MCF 10A (cell line): ENCODE measurements around the gene COPS2. TPM values are rescaled to one million over a fixed set of nuclear protein-coding genes. Genes with fewer than 3 reads are reported as not detected.

ENCODE experiments used
- BruUV-seq: library from RNA; stranded (reverse); fragments of 400-500 nt; replicated peaks from 2 replicates; lab custom pipeline; 2021; lab: Mats Ljungman, UMichigan
- CTCF ChIA-PET: fragments of 300-600 bp; sonication (Branson Sonifier 250); formaldehyde crosslinking; extraction: SDS; loops from one replicate; lab custom pipeline; 2021; ENCODE audit warnings: antibody characterized with exemption, inconsistent platforms; lab: Yijun Ruan, JAX
- POLR2A ChIA-PET: fragments of 300-600, 350-650 bp; sonication (Branson Sonifier 250); formaldehyde crosslinking; extraction: SDS; loops from one replicate; lab custom pipeline; 2020; ENCODE audit warnings: antibody characterized with exemption, inconsistent platforms; lab: Yijun Ruan, JAX
- DNase-seq: peaks from one replicate; pipeline ENCODE4 v3.0.0-alpha.2; 2018; ENCODE audit not compliant: unreplicated experiment
- H3K27ac Mint-ChIP-seq: one replicate; pipeline ENCODE4 v1.8.0; 2022; ENCODE audit warnings: mild to moderate bottlenecking, low read depth, mixed read lengths; ENCODE audit not compliant: unreplicated experiment
- H3K27me3 Mint-ChIP-seq: one replicate; pipeline ENCODE4 v1.8.0; 2022; ENCODE audit warnings: mixed read lengths; ENCODE audit not compliant: insufficient read depth, unreplicated experiment
- H3K36me3 Mint-ChIP-seq: one replicate; pipeline ENCODE4 v1.8.0; 2022; ENCODE audit warnings: mild to moderate bottlenecking, moderate library complexity, mixed read lengths; ENCODE audit not compliant: insufficient read depth, unreplicated experiment
- H3K4me1 Mint-ChIP-seq: one replicate; pipeline ENCODE4 v1.8.0; 2022; ENCODE audit warnings: mixed read lengths; ENCODE audit not compliant: insufficient read depth, unreplicated experiment
- H3K4me3 Mint-ChIP-seq: one replicate; pipeline ENCODE4 v1.8.0; 2022; ENCODE audit warnings: mild to moderate bottlenecking, moderate library complexity, mixed read lengths; ENCODE audit not compliant: unreplicated experiment
- H3K9me3 Mint-ChIP-seq: one replicate; pipeline ENCODE4 v1.8.0; 2022; ENCODE audit warnings: mixed read lengths; ENCODE audit not compliant: unreplicated experiment
- intact Hi-C: fragments of 100-400 bp; cut with micrococcal nuclease; formaldehyde crosslinking; loops from 2 replicates; pipeline ENCODE4 v1.14.1; 2022
- total RNA-seq: library from RNA; stranded (reverse); gene quantifications from 2 replicates; pipeline ENCODE4 v1.2.3, GENCODE V29; 2022
- TF ChIP-seq, protein P1 (sequence below): fragments of 200-600 bp; IDR thresholded peaks from one replicate; pipeline ENCODE4 v1.8.0; 2022; ENCODE audit warnings: antibody characterized with exemption, mild to moderate bottlenecking; ENCODE audit not compliant: unreplicated experiment

Gene COPS2
- total RNA-seq, 1 experiment from 2014 or later: 123 TPM

DNA sequence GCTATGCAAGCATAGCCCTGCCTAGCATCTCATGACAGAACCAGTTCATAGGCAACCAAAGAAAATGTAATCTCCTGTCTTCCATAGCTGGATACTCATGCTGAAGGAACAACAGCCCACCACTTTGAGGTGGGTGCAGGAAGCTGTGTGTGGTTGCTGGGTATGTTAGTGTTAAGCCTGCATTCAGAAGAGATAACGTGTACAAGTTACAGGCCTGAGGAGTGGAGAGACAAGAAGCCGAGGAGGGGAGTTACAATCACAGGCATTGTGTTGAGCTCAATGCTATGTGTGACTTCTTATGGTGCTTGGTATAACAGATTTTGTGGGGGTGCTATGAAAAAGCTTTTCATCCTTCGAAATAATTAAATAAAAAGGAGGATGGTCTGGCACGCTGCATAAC lies 66.4 kb downstream of the COPS2 start:
- H3K4me1 Mint-ChIP-seq: no peaks in the 10 kb centered on the region
- no peaks in the 10 kb centered on the region for H3K27me3 Mint-ChIP-seq
- no TSS peak for BruUV-seq
- intact Hi-C loops: no loop called here
- H3K36me3 Mint-ChIP-seq: no peaks in the 10 kb centered on the region
- DNase-seq: no peak
- TF ChIP-seq, protein P1, sequence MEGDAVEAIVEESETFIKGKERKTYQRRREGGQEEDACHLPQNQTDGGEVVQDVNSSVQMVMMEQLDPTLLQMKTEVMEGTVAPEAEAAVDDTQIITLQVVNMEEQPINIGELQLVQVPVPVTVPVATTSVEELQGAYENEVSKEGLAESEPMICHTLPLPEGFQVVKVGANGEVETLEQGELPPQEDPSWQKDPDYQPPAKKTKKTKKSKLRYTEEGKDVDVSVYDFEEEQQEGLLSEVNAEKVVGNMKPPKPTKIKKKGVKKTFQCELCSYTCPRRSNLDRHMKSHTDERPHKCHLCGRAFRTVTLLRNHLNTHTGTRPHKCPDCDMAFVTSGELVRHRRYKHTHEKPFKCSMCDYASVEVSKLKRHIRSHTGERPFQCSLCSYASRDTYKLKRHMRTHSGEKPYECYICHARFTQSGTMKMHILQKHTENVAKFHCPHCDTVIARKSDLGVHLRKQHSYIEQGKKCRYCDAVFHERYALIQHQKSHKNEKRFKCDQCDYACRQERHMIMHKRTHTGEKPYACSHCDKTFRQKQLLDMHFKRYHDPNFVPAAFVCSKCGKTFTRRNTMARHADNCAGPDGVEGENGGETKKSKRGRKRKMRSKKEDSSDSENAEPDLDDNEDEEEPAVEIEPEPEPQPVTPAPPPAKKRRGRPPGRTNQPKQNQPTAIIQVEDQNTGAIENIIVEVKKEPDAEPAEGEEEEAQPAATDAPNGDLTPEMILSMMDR: no peak
- CTCF ChIA-PET: interaction anchor here (1.1 kb wide), 1 partner anchor 12 kb away, joined by 3 read pairs; no protein-coding TSS in a partner anchor
- no peak overlapping the region for H3K4me3 Mint-ChIP-seq
- no peaks in the 10 kb centered on the region for H3K9me3 Mint-ChIP-seq
- POLR2A ChIA-PET: no interaction called here
- no peak overlapping the region for H3K27ac Mint-ChIP-seq

GRCh38 chr15:49085696-49086459 lies 69.5 kb downstream of the COPS2 start:
- Mint-ChIP-seq H3K36me3 (no peaks in the 10 kb centered on the region), H3K4me1 (no peaks in the 10 kb centered on the region), H3K9me3 (no peaks in the 10 kb centered on the region), H3K4me3 (no peak overlapping the region), H3K27me3 (no peaks in the 10 kb centered on the region), H3K27ac (no peak overlapping the region)
- ChIA-PET POLR2A (no interaction called here), CTCF (no interaction called here)
- intact Hi-C loops: no loop called here
- BruUV-seq: no TSS peak
- TF ChIP-seq, protein P1: no peak
- no peak for DNase-seq

DNA sequence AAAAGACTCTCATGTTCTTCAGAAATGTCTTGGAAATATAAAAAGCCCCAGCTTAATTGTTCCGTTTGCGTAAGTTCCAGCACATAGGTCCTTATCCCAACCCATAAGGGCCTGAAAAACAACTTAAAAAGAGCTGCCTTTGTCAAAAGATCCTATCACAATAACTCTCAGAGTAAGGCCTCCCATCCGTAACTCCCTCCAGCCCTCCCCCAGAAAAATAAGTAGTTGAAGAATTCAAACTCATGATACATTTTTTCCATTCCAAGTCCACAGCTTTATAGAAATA lies 71.2 kb downstream of the COPS2 start:
- H3K9me3 Mint-ChIP-seq: no peaks in the 10 kb centered on the region
- H3K4me3 Mint-ChIP-seq: no peak overlapping the region
- no peaks in the 10 kb centered on the region for H3K4me1 Mint-ChIP-seq
- no peak overlapping the region for H3K27ac Mint-ChIP-seq
- ChIA-PET CTCF (interaction anchor here (1.1 kb wide), 1 partner anchor 345 kb away, joined by 3 read pairs; no protein-coding TSS in a partner anchor), POLR2A (no interaction called here)
- H3K27me3 Mint-ChIP-seq: no peaks in the 10 kb centered on the region
- H3K36me3 Mint-ChIP-seq: no peaks in the 10 kb centered on the region
- TF ChIP-seq, protein P1: no peak
- intact Hi-C loops: no loop called here
- no peak for DNase-seq
- no TSS peak for BruUV-seq

GRCh38 chr15:49083401-49084284 lies 71.8 kb downstream of the COPS2 start:
- Mint-ChIP-seq H3K27ac (no peak overlapping the region), H3K36me3 (no peaks in the 10 kb centered on the region), H3K9me3 (no peaks in the 10 kb centered on the region), H3K4me3 (no peak overlapping the region), H3K4me1 (no peaks in the 10 kb centered on the region), H3K27me3 (no peaks in the 10 kb centered on the region)
- CTCF ChIA-PET: interaction anchor here (1.0 kb wide), 1 partner anchor 222 kb away, joined by 3 read pairs; no protein-coding TSS in a partner anchor
- POLR2A ChIA-PET: interaction anchor here (0.8 kb wide), 1 partner anchor 39 kb away, joined by 3 read pairs; no protein-coding TSS in a partner anchor
- intact Hi-C loops: no loop called here
- no TSS peak for BruUV-seq
- TF ChIP-seq, protein P1: no peak
- DNase-seq: no peak
